Measurements from ENCODE around the gene CBX3.
"Not testable (repeated sequence)": the region's sequence is repeated elsewhere in the genome, so short reads cannot be mapped to it uniquely, and the experiment has no call there.

The CBX3 gene

GRCh38 chr7:26180792-26181198 is 20.8 kb upstream of the CBX3 start:
- Mint-ChIP-seq H3K4me1 (ENCODE audit: low read depth) (peaks cover 24% of the 10 kb centered on the region), H3K4me3 (no peak overlapping the region), H3K27ac (no peak overlapping the region), H3K27me3 (ENCODE audit: low read depth) (no peaks in the 10 kb centered on the region), H3K9me3 (no peaks in the 10 kb centered on the region), H3K36me3 (ENCODE audit: low read depth) (peaks cover 40% of the 10 kb centered on the region)

GRCh38 chr7:26181474-26182227 is 19.9 kb upstream of the CBX3 start:
- Mint-ChIP-seq H3K27me3 (ENCODE audit: low read depth) (no peaks in the 10 kb centered on the region), H3K4me3 (no peak overlapping the region), H3K36me3 (ENCODE audit: low read depth) (peaks cover 45% of the 10 kb centered on the region), H3K9me3 (no peaks in the 10 kb centered on the region), H3K4me1 (ENCODE audit: low read depth) (peaks cover 29% of the 10 kb centered on the region), H3K27ac (peak overlapping the region; percentile 5)

- H3K4me3 Mint-ChIP-seq, result no peak overlapping the region
- no peaks in the 10 kb centered on the region for H3K9me3 Mint-ChIP-seq
- no peaks in the 10 kb centered on the region for H3K27me3 Mint-ChIP-seq (ENCODE audit: low read depth)
- peaks cover 35% of the 10 kb centered on the region for H3K4me1 Mint-ChIP-seq (ENCODE audit: low read depth)
- H3K36me3 Mint-ChIP-seq (ENCODE audit: low read depth), result peaks cover 50% of the 10 kb centered on the region
- H3K27ac Mint-ChIP-seq, result no peak overlapping the region
Observed at GRCh38 chr7:26182283-26182682, 19.3 kb upstream of the CBX3 start.

- Mint-ChIP-seq H3K36me3 (ENCODE audit: low read depth) (peaks cover 54% of the 10 kb centered on the region), H3K27ac (no peak overlapping the region), H3K4me3 (no peak overlapping the region), H3K9me3 (no peaks in the 10 kb centered on the region), H3K27me3 (ENCODE audit: low read depth) (no peaks in the 10 kb centered on the region), H3K4me1 (ENCODE audit: low read depth) (peaks cover 36% of the 10 kb centered on the region)
Observed at GRCh38 chr7:26182706-26183105, 18.8 kb upstream of the CBX3 start.

- Mint-ChIP-seq H3K9me3 (no peaks in the 10 kb centered on the region), H3K36me3 (ENCODE audit: low read depth) (peaks cover 59% of the 10 kb centered on the region), H3K4me3 (no peak overlapping the region), H3K27ac (no peak overlapping the region), H3K27me3 (ENCODE audit: low read depth) (no peaks in the 10 kb centered on the region), H3K4me1 (ENCODE audit: low read depth) (peaks cover 43% of the 10 kb centered on the region)
Observed at GRCh38 chr7:26183545-26184280, 17.8 kb upstream of the CBX3 start.

- not testable (repeated sequence) for H3K9me3 Mint-ChIP-seq; H3K4me3 Mint-ChIP-seq; H3K27me3 Mint-ChIP-seq (ENCODE audit: low read depth)
- peak overlapping the region; percentile 80 for H3K27ac Mint-ChIP-seq
- peaks cover 67% of the 10 kb centered on the region for H3K36me3 Mint-ChIP-seq (ENCODE audit: low read depth)
- peaks cover 47% of the 10 kb centered on the region for H3K4me1 Mint-ChIP-seq (ENCODE audit: low read depth)
Observed at GRCh38 chr7:26184281-26185101, 17.1 kb upstream of the CBX3 start.

GRCh38 chr7:26185131-26185843 is 16.3 kb upstream of the CBX3 start:
- H3K9me3 Mint-ChIP-seq, result no peaks in the 10 kb centered on the region
- H3K4me3 Mint-ChIP-seq, result no peak overlapping the region
- peaks cover 46% of the 10 kb centered on the region for H3K4me1 Mint-ChIP-seq (ENCODE audit: low read depth)
- H3K27ac Mint-ChIP-seq, result peak overlapping the region; percentile 80
- H3K36me3 Mint-ChIP-seq (ENCODE audit: low read depth), result peaks cover 71% of the 10 kb centered on the region
- H3K27me3 Mint-ChIP-seq (ENCODE audit: low read depth), result no peaks in the 10 kb centered on the region

GRCh38 chr7:26185844-26186180 is 15.7 kb upstream of the CBX3 start:
- Mint-ChIP-seq H3K4me1 (ENCODE audit: low read depth) (peaks cover 48% of the 10 kb centered on the region), H3K36me3 (ENCODE audit: low read depth) (peaks cover 71% of the 10 kb centered on the region), H3K27ac (peak overlapping the region; percentile 80), H3K9me3 (no peaks in the 10 kb centered on the region), H3K27me3 (ENCODE audit: low read depth) (no peaks in the 10 kb centered on the region), H3K4me3 (no peak overlapping the region)

GRCh38 chr7:26186364-26187311 is 14.9 kb upstream of the CBX3 start:
- Mint-ChIP-seq H3K4me1 (ENCODE audit: low read depth) (peaks cover 49% of the 10 kb centered on the region), H3K27ac (peak overlapping the region; percentile 77), H3K9me3 (no peaks in the 10 kb centered on the region), H3K36me3 (ENCODE audit: low read depth) (peaks cover 72% of the 10 kb centered on the region), H3K4me3 (no peak overlapping the region), H3K27me3 (ENCODE audit: low read depth) (no peaks in the 10 kb centered on the region)

GRCh38 chr7:26187380-26188205 is 14.0 kb upstream of the CBX3 start:
- Mint-ChIP-seq H3K9me3 (no peaks in the 10 kb centered on the region), H3K4me3 (no peak overlapping the region), H3K27ac (peak overlapping the region; percentile 77), H3K27me3 (ENCODE audit: low read depth) (no peaks in the 10 kb centered on the region), H3K4me1 (ENCODE audit: low read depth) (peaks cover 55% of the 10 kb centered on the region), H3K36me3 (ENCODE audit: low read depth) (peaks cover 80% of the 10 kb centered on the region)

GRCh38 chr7:26188206-26188956 is 13.2 kb upstream of the CBX3 start:
- Mint-ChIP-seq H3K4me1 (ENCODE audit: low read depth) (peaks cover 63% of the 10 kb centered on the region), H3K36me3 (ENCODE audit: low read depth) (peaks cover 87% of the 10 kb centered on the region), H3K4me3 (no peak overlapping the region)

GRCh38 chr7:26188957-26189541 is 12.5 kb upstream of the CBX3 start:
- Mint-ChIP-seq H3K27ac (peak overlapping the region; percentile 33), H3K4me1 (ENCODE audit: low read depth) (peaks cover 69% of the 10 kb centered on the region), H3K4me3 (no peak overlapping the region), H3K9me3 (no peaks in the 10 kb centered on the region), H3K36me3 (ENCODE audit: low read depth) (peaks cover 88% of the 10 kb centered on the region), H3K27me3 (ENCODE audit: low read depth) (no peaks in the 10 kb centered on the region)

More at GRCh38 chr7:26188206-26188956, 13.2 kb upstream of the CBX3 start:
- H3K27ac Mint-ChIP-seq, result peak overlapping the region; percentile 53
- H3K27me3 Mint-ChIP-seq (ENCODE audit: low read depth), result no peaks in the 10 kb centered on the region
- H3K9me3 Mint-ChIP-seq, result no peaks in the 10 kb centered on the region

Measured in T-helper 1 cell treated with Interleukin-12 subunit alpha and Interleukin-12 subunit beta and Interleukin-4 antibody, amounts not matched to agents 30 μg/mL and 1 μg/mL, for 36 hours (primary cell).